A673 (cell line): ENCODE data around the gene METRN. TPM values are rescaled to one million over a fixed set of nuclear protein-coding genes. Genes with fewer than 3 reads are reported as not detected.

ENCODE experiments used
- BruUV-seq: library from RNA; stranded (reverse); fragments of 400-500 nt; replicated peaks from 2 replicates; lab custom pipeline; 2021; lab: Mats Ljungman, UMichigan
- CTCF ChIA-PET: fragments of 300-600 bp; sonication (Branson Sonifier 250); formaldehyde crosslinking; loops from one replicate; lab custom pipeline; 2022; ENCODE audit warnings: antibody characterized with exemption; lab: Charles Lee
- POLR2A ChIA-PET: fragments of 300-600 bp; sonication (Branson Sonifier 250); formaldehyde crosslinking; loops from one replicate; lab custom pipeline; 2022; ENCODE audit warnings: antibody characterized with exemption; ENCODE audit not compliant: low non-redundant PET; lab: Charles Lee
- DNase-seq: peaks from one replicate; pipeline ENCODE4 v3.0.0-alpha.2; 2015; ENCODE audit warnings: low spot score
- H3K27ac ChIP-seq: fragments of 200-600 bp; sonication (generic); 2 replicates; pipeline ENCODE4 v1.5.1; 2016; ENCODE audit warnings: mixed run types, low read depth, mild to moderate bottlenecking, mixed read lengths, antibody characterized with exemption, low read length; ENCODE audit not compliant: poor library complexity, severe bottlenecking
- H3K27me3 ChIP-seq: fragments of 200-600 bp; sonication (generic); replicated peaks from 2 replicates; pipeline ENCODE4 v1.6.1; 2017; ENCODE audit warnings: mixed run types, low read depth, mild to moderate bottlenecking, mixed read lengths, antibody characterized with exemption, low read length; ENCODE audit not compliant: insufficient read depth, poor library complexity
- H3K36me3 ChIP-seq: fragments of 200-600 bp; sonication (generic); 2 replicates; pipeline ENCODE4 v1.6.1; 2016; ENCODE audit warnings: mixed run types, mild to moderate bottlenecking, mixed read lengths, antibody characterized with exemption, low read length; ENCODE audit not compliant: insufficient read depth, poor library complexity, severe bottlenecking
- H3K4me1 ChIP-seq: fragments of 200-600 bp; sonication (generic); 2 replicates; pipeline ENCODE4 v1.6.1; 2017; ENCODE audit warnings: mixed run types, mild to moderate bottlenecking, mixed read lengths, antibody characterized with exemption, low read length; ENCODE audit not compliant: insufficient read depth, poor library complexity, severe bottlenecking
- H3K4me3 ChIP-seq: fragments of 200-600 bp; sonication (generic); 2 replicates; pipeline ENCODE4 v1.5.1; 2016; ENCODE audit warnings: low read depth, mixed run types, mild to moderate bottlenecking, mixed read lengths, low read length; ENCODE audit not compliant: poor library complexity, severe bottlenecking
- H3K9me3 ChIP-seq: fragments of 200-600 bp; sonication (generic); 2 replicates; pipeline ENCODE4 v1.6.1; 2016; ENCODE audit warnings: mixed run types, low read depth, mild to moderate bottlenecking, mixed read lengths, antibody characterized with exemption, low read length; ENCODE audit not compliant: poor library complexity, severe bottlenecking
- EZH2 ChIP-seq: fragments of 200-600 bp; sonication (generic); IDR thresholded peaks from 2 replicates; pipeline ENCODE4 v1.6.1; 2017; ENCODE audit warnings: borderline replicate concordance, low read depth, mild to moderate bottlenecking, mixed read lengths, antibody characterized with exemption, low read length; ENCODE audit not compliant: poor library complexity, severe bottlenecking
- intact Hi-C: fragments of 100-400 bp; cut with micrococcal nuclease; formaldehyde crosslinking; loops from one replicate; pipeline ENCODE4 v1.10.0; 2022; ENCODE audit not compliant: unreplicated experiment
- total RNA-seq: library from RNA; stranded (reverse); gene quantifications from 2 replicates; pipeline ENCODE4 v1.2.3, GENCODE V29; 2021
- TF ChIP-seq, protein P1 (sequence below): fragments of 300-800, 200-600 bp; sonication (generic); conservative IDR thresholded peaks from 2 replicates; pipeline ENCODE4 v1.5.1; 2017; ENCODE audit warnings: low read depth, mild to moderate bottlenecking, antibody characterized with exemption, low read length, moderate library complexity, mixed read lengths

The METRN gene
- total RNA-seq, 1 experiment from 2014 or later, result 0.86 TPM

DNA sequence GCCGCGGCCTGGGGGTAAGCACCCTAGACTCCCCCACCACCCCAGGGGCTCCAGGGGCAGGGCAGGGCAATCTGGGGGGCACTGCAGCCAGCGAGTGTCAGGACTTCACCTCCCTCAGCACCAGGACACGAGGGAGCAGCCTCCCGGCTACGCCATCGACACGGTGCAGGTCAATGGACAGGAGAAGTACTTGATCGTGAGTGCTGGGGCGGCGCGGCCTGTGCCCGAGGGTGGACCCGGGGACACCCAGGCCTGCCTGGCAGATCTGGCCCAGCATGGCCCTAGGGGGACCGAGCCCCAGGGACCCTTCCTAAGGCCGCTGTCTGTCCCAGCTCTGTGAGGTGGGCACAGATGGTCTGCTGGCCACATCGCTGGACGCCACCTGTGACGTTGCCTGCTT is 42.5 kb upstream of the METRN start:
- TF ChIP-seq, protein P1, sequence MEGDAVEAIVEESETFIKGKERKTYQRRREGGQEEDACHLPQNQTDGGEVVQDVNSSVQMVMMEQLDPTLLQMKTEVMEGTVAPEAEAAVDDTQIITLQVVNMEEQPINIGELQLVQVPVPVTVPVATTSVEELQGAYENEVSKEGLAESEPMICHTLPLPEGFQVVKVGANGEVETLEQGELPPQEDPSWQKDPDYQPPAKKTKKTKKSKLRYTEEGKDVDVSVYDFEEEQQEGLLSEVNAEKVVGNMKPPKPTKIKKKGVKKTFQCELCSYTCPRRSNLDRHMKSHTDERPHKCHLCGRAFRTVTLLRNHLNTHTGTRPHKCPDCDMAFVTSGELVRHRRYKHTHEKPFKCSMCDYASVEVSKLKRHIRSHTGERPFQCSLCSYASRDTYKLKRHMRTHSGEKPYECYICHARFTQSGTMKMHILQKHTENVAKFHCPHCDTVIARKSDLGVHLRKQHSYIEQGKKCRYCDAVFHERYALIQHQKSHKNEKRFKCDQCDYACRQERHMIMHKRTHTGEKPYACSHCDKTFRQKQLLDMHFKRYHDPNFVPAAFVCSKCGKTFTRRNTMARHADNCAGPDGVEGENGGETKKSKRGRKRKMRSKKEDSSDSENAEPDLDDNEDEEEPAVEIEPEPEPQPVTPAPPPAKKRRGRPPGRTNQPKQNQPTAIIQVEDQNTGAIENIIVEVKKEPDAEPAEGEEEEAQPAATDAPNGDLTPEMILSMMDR, result no peak
- no peak for TF ChIP-seq EZH2
- Histone ChIP-seq H3K9me3 (no peaks in the 10 kb centered on the region), H3K4me1 (peaks cover 8% of the 10 kb centered on the region), H3K27me3 (no peaks in the 10 kb centered on the region), H3K36me3 (peaks cover 46% of the 10 kb centered on the region), H3K4me3 (no peak overlapping the region), H3K27ac (no peak overlapping the region)
- intact Hi-C loops, result no loop called here
- DNase-seq, result no peak
- BruUV-seq, result no TSS peak
- CTCF ChIA-PET, result no interaction called here
- POLR2A ChIA-PET, result no interaction called here

DNA sequence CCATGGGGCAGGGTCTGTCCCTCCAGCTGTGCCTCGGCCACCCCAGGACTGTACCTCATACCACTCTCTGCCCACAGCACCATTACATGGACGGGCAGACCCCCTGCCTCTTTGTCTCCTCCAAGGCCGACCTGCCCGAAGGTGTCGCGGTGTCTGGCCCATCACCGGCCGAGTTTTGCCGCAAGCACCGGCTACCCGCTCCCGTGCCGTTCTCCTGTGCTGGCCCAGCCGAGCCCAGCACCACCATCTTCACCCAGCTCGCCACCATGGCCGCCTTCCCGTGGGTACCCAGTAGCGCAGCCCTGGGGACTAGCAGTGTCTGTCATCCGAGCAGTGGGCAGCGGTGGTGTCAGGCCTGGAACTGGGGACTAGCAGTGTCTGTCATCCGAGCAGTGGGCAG is 42.1 kb upstream of the METRN start:
- intact Hi-C loops, result no loop called here
- CTCF ChIA-PET, result no interaction called here
- H3K9me3 ChIP-seq, result no peaks in the 10 kb centered on the region
- no TSS peak for BruUV-seq
- H3K27me3 ChIP-seq, result no peaks in the 10 kb centered on the region
- peaks cover 46% of the 10 kb centered on the region for H3K36me3 ChIP-seq
- H3K4me3 ChIP-seq, result no peak overlapping the region
- POLR2A ChIA-PET, result no interaction called here
- H3K4me1 ChIP-seq, result peaks cover 8% of the 10 kb centered on the region
- H3K27ac ChIP-seq, result no peak overlapping the region
- no peak for TF ChIP-seq EZH2
- TF ChIP-seq, protein P1, result no peak
- DNase-seq, result no peak

DNA sequence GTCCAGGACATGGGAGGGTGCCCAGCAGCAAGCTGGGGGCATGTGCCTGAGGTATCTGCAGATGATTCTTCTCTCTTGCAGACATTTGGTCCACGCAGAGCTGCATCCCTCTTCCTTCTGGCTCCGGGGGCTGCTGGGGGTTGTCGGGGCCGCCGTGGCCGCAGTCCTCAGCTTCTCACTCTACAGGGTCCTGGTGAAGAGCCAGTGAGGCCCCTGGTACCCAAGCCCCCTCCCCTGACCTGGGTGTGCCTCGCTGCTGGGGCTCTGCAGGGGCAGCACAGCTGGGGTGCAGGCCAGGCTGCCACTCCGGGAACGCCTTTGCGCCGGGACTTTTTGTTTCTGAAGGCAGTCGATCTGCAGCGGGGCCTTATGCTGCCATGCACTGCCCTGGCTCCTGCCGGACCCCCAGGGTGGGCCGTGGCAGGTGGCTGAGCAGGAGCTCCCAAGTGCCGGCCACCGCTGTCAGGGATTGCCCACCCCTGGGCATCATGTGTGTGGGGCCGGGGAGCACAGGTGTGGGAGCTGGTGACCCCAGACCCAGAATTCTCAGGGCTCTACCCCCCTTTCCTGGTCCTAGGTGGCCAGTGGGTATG is 41.4 kb upstream of the METRN start:
- peaks cover 46% of the 10 kb centered on the region for H3K36me3 ChIP-seq
- DNase-seq, result no peak
- H3K27me3 ChIP-seq, result no peaks in the 10 kb centered on the region
- no peaks in the 10 kb centered on the region for H3K9me3 ChIP-seq
- TF ChIP-seq, protein P1, result no peak
- no peak overlapping the region for H3K27ac ChIP-seq
- H3K4me1 ChIP-seq, result peaks cover 8% of the 10 kb centered on the region
- no peak overlapping the region for H3K4me3 ChIP-seq
- ChIA-PET CTCF (no interaction called here), POLR2A (no interaction called here)
- TSS peak; percentile 36 for BruUV-seq
- intact Hi-C loops, result no loop called here
